ENCODE data around the gene YAP1.

YAP1 gene

GRCh38 chr11:102148059-102148458, 37.8 kb downstream of the YAP1 start:
- no peak for DNase-seq (ENCODE audit: low read depth, low spot score)
- TF ChIP-seq, protein P1, sequence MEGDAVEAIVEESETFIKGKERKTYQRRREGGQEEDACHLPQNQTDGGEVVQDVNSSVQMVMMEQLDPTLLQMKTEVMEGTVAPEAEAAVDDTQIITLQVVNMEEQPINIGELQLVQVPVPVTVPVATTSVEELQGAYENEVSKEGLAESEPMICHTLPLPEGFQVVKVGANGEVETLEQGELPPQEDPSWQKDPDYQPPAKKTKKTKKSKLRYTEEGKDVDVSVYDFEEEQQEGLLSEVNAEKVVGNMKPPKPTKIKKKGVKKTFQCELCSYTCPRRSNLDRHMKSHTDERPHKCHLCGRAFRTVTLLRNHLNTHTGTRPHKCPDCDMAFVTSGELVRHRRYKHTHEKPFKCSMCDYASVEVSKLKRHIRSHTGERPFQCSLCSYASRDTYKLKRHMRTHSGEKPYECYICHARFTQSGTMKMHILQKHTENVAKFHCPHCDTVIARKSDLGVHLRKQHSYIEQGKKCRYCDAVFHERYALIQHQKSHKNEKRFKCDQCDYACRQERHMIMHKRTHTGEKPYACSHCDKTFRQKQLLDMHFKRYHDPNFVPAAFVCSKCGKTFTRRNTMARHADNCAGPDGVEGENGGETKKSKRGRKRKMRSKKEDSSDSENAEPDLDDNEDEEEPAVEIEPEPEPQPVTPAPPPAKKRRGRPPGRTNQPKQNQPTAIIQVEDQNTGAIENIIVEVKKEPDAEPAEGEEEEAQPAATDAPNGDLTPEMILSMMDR (IDR thresholded peaks at IDR 0.05; ENCODE audit: insufficient read depth, low read length, missing control alignments), result no peak
- H3K4me3 ChIP-seq (ENCODE audit: low read depth, low read length), result no peak overlapping the region
- CTCF ChIA-PET, result interaction anchor here (1.2 to 1.7 kb wide), 5 partner anchors 9 to 287 kb away, joined by 3 to 7 read pairs (median 4); no protein-coding TSS in a partner anchor
- POLR2A ChIA-PET, result interaction anchor here (1.2 kb wide), 1 partner anchor 9 kb away, joined by 4 read pairs; no protein-coding TSS in a partner anchor

DNA sequence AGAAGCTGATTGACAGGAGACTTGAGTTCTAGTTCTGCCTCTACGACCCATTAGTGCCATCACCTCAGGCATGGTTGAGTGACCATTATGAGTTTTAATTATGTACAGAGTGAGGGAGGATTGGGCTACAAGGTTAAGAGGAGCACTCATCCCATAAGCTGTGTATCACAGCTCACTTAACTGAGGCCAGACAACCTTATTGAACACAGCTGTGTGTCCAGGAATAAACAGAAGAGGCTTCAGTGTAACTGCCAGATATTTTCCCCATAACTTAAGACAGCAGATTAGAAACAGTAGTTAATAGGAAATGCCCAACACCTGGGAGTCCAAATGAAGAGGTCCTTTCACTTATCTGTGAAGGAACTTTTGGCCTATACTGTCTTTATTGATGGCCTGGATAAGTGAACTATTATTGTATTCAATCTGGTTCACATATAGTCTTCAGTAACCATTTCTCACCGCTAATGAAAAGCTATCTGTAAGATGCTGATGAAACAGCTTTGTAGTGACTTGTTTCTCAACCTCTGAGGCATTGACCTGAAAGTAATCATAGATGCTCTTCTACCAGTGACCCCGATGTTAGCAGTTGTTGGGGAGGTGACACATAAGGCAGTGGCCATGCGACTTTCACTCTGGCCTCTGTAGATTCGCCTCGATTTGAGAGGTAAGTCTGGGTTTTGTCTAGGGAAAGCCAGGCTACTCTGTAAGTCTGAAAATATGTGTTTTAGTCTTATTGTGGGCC, 41.7 kb downstream of the YAP1 start:
- CTCF ChIA-PET, result interaction anchor here (1.3 to 1.5 kb wide), 2 partner anchors 8 to 12 kb away, joined by 4 to 5 read pairs; no protein-coding TSS in a partner anchor
- POLR2A ChIA-PET, result no interaction called here

DNA sequence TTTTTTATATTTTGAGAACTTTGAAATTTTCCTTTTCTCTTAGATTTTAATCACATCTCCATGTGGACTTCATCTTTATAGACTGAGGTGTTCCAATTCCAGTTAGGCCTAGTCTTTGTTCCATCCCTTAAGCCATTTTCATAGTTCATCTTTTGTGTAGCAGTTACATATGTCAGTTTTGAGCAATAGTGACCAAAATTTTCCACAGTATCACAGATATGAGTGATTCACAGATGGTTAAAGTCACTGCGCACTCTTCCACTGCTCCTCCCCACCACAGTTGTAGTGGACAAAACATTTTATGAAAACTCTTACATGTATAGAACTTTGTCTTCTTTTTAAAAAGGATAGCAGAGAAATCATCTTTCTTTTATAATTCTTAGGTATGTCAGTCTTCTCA, 42.8 kb downstream of the YAP1 start:
- DNase-seq (ENCODE audit: low read depth, low spot score), result no peak
- TF ChIP-seq, protein P1 (IDR thresholded peaks at IDR 0.05; ENCODE audit: insufficient read depth, low read length, missing control alignments), result no peak
- no peak overlapping the region for H3K4me3 ChIP-seq (ENCODE audit: low read depth, low read length)
- ChIA-PET POLR2A (no interaction called here), CTCF (interaction anchor here (1.5 kb wide), 1 partner anchor 13 kb away, joined by 5 read pairs; no protein-coding TSS in a partner anchor)

More for the DNA sequence above, 41.7 kb downstream of the YAP1 start:
- no peak for DNase-seq (ENCODE audit: low read depth, low spot score)
- no peak overlapping the region for H3K4me3 ChIP-seq (ENCODE audit: low read depth, low read length)
- TF ChIP-seq, protein P1 (IDR thresholded peaks at IDR 0.05; ENCODE audit: insufficient read depth, low read length, missing control alignments), result no peak

- TF ChIP-seq, protein P1 (IDR thresholded peaks at IDR 0.05; ENCODE audit: insufficient read depth, low read length, missing control alignments), result no peak
- CTCF ChIA-PET, result no interaction called here
- H3K4me3 ChIP-seq (ENCODE audit: low read depth, low read length), result no peak overlapping the region
- POLR2A ChIA-PET, result no interaction called here
- no peak for DNase-seq (ENCODE audit: low read depth, low spot score)
These were observed 44.6 kb downstream of the YAP1 start for GRCh38 chr11:102154806-102155205.

DNA sequence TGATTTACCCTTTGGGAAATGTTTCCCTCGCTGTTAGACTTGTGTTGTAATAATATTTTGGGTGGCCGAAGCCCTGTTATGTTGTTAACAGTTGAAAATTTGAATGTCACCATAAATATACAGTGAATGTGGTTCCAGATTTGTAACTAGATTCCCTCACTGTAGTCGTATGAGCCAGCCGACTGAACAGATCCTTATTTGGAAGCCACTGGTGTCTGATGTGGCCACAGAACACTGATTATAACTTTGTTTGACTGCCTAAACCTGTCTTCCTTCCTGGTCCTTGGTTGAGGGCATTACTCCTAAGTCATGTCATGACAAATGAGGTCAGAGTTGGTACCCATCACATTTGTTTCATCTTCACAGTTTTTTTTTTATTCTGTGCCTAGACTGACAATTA, 45.4 kb downstream of the YAP1 start:
- TF ChIP-seq, protein P1 (IDR thresholded peaks at IDR 0.05; ENCODE audit: insufficient read depth, low read length, missing control alignments), result no peak
- H3K4me3 ChIP-seq (ENCODE audit: low read depth, low read length), result no peak overlapping the region
- no peak for DNase-seq (ENCODE audit: low read depth, low spot score)
- POLR2A ChIA-PET, result no interaction called here
- CTCF ChIA-PET, result no interaction called here

DNA sequence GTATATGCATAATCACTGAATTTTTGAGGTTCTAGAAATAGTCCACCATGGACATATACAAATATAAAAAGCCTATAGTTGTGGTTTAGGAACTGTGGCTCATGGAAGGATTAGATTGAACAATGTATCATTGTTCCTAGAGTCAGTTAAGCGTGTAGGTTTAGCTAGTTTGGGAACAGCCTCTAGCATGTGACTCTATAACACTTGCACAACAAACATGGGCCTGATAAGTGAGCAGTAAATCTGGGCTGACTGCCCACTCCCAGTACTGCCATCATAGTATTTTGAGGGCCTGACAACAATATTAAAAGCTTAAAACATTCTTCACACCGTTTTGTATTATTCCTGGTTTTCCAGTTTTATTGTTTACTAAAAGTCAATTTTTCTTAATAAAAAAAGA, 47.0 kb downstream of the YAP1 start:
- ChIA-PET CTCF (interaction anchor here (1.3 to 2.0 kb wide), 2 partner anchors 10 to 13 kb away, joined by 3 to 7 read pairs; no protein-coding TSS in a partner anchor), POLR2A (no interaction called here)
- no peak overlapping the region for H3K4me3 ChIP-seq (ENCODE audit: low read depth, low read length)
- DNase-seq (ENCODE audit: low read depth, low spot score), result no peak
- TF ChIP-seq, protein P1 (IDR thresholded peaks at IDR 0.05; ENCODE audit: insufficient read depth, low read length, missing control alignments), result no peak
